ENCODE results near the gene KIAA0586. TPM values are rescaled to one million over a fixed set of nuclear protein-coding genes. Genes with fewer than 3 reads are reported as not detected.

The KIAA0586 gene
- 8.6 TPM for polyA plus RNA-seq (2012; ENCODE audit: insufficient read depth, insufficient read length, low read depth)

- TF ChIP-seq CTCF (IDR thresholded peaks at IDR 0.05; ENCODE audit: low read depth, low read length): no peak
- Histone ChIP-seq H3K9me3 (no peaks in the 10 kb centered on the region), H3K27me3 (no peaks in the 10 kb centered on the region), H3K36me3 (peaks cover 30% of the 10 kb centered on the region), H3K4me3 (ENCODE audit: low read depth, low read length) (peak within 1 kb of the TSS; percentile 98), H3K4me1 (no peaks in the 10 kb centered on the region; the same call in 1 of the 2 replicates)
- peak; percentile 96 for DNase-seq
These were observed at the start of gene KIAA0586, which contains the start of gene TIMM9 for GRCh38 chr14:58427281-58428117. TSS of gene KIAA0586 (plus strand) at chr14:58427719. CDS start at chr14:58428265, 546 bp downstream. TSS of gene TIMM9 (minus strand) at chr14:58427531. CDS start at chr14:58411945, 15,586 bp downstream.

- no peaks in the 10 kb centered on the region for H3K27me3 ChIP-seq
These were observed 36.7 kb upstream of the KIAA0586 start for GRCh38 chr14:58390830-58391229.

GRCh38 chr14:58395562-58395811 is 32.0 kb upstream of the KIAA0586 start:
- Histone ChIP-seq H3K4me1 (no peaks in the 10 kb centered on the region), H3K27me3 (no peaks in the 10 kb centered on the region), H3K4me3 (ENCODE audit: low read depth, low read length) (peak overlapping the region; percentile 47), H3K36me3 (no peaks in the 10 kb centered on the region), H3K9me3 (no peaks in the 10 kb centered on the region; the same call in 1 of the 2 replicates)
- no peak for DNase-seq
- TF ChIP-seq CTCF (IDR thresholded peaks at IDR 0.05; ENCODE audit: low read depth, low read length): no peak

More at GRCh38 chr14:58390830-58391229, 36.7 kb upstream of the KIAA0586 start:
- Histone ChIP-seq H3K4me3 (ENCODE audit: low read depth, low read length) (no peak overlapping the region), H3K9me3 (no peaks in the 10 kb centered on the region), H3K36me3 (no peaks in the 10 kb centered on the region), H3K4me1 (no peaks in the 10 kb centered on the region)
- TF ChIP-seq CTCF (IDR thresholded peaks at IDR 0.05; ENCODE audit: low read depth, low read length): no peak
- no peak for DNase-seq

- peak; percentile 31; the same call in 1 of the 2 replicates for TF ChIP-seq CTCF (IDR thresholded peaks at IDR 0.05; ENCODE audit: low read depth, low read length)
- H3K36me3 ChIP-seq: no peaks in the 10 kb centered on the region
These were observed 31.4 kb upstream of the KIAA0586 start, which contains the start of gene TOMM20L for GRCh38 chr14:58395812-58396788. TSS of gene TOMM20L (plus strand) at chr14:58395930. CDS start at chr14:58395958, 28 bp downstream.

GRCh38 chr14:58397156-58397555 is 30.4 kb upstream of the KIAA0586 start:
- Histone ChIP-seq H3K4me3 (ENCODE audit: low read depth, low read length) (no peak overlapping the region), H3K4me1 (no peaks in the 10 kb centered on the region), H3K9me3 (no peaks in the 10 kb centered on the region; the same call in 1 of the 2 replicates), H3K36me3 (no peaks in the 10 kb centered on the region), H3K27me3 (no peaks in the 10 kb centered on the region)
- DNase-seq: no peak
- TF ChIP-seq CTCF (IDR thresholded peaks at IDR 0.05; ENCODE audit: low read depth, low read length): no peak

More at GRCh38 chr14:58395812-58396788, 31.4 kb upstream of the KIAA0586 start, which contains the start of gene TOMM20L:
- peak; percentile 81 for DNase-seq
- peak within 1 kb of the TSS; percentile 47 for H3K4me3 ChIP-seq (ENCODE audit: low read depth, low read length)
- H3K27me3 ChIP-seq: no peaks in the 10 kb centered on the region
- H3K4me1 ChIP-seq: no peaks in the 10 kb centered on the region
- no peaks in the 10 kb centered on the region; the same call in 1 of the 2 replicates for H3K9me3 ChIP-seq
